GM19099 (cell line): Measurements from ENCODE around the gene LCA5.

Source experiments
- POLR2A ChIP-seq: IDR thresholded peaks from 3 replicates; pipeline ENCODE4 v1.6.1; 2011; ENCODE audit warnings: low read depth; ENCODE audit not compliant: insufficient read length; ENCODE audit errors: extremely low read depth

Gene LCA5

GRCh38 chr6:79453558-79454042 is 83.6 kb downstream of the LCA5 start:
- TF ChIP-seq POLR2A = no peak

- no peak for TF ChIP-seq POLR2A
Observed at GRCh38 chr6:79450984-79451383, 86.2 kb downstream of the LCA5 start.

GRCh38 chr6:79446006-79446405 is 91.2 kb downstream of the LCA5 start:
- no peak for TF ChIP-seq POLR2A

GRCh38 chr6:79441192-79441591 is 96.0 kb downstream of the LCA5 start:
- no peak for TF ChIP-seq POLR2A

GRCh38 chr6:79440598-79440997 is 96.6 kb downstream of the LCA5 start:
- TF ChIP-seq POLR2A = no peak

- no peak for TF ChIP-seq POLR2A
Observed at GRCh38 chr6:79438030-79438429, 99.2 kb downstream of the LCA5 start.

- TF ChIP-seq POLR2A = no peak
Observed at GRCh38 chr6:79436241-79436640, 101.0 kb downstream of the LCA5 start.

- TF ChIP-seq POLR2A = no peak
Observed at GRCh38 chr6:79435746-79436145, 101.5 kb downstream of the LCA5 start.
